ENCODE data around the gene SRCAP. TPM values are rescaled to one million over a fixed set of nuclear protein-coding genes. Genes with fewer than 3 reads are reported as not detected.

Gene SRCAP
- total RNA-seq, 2 donors from 2014 or later, result 22.5 to 25.0 TPM

GRCh38 chr16:30761427-30761927 lies 62.5 kb downstream of the SRCAP start:
- DNase-seq (ENCODE audit: low spot score), result no peak
- Histone ChIP-seq H3K4me3 (peak overlapping the region; percentile 81 to 90), H3K36me3 (peaks cover 38% of the 10 kb centered on the region), H3K9me3 (no peaks in the 10 kb centered on the region), H3K27me3 (no peaks in the 10 kb centered on the region), H3K27ac (peak overlapping the region; percentile 94 to 96), H3K4me1 (peaks cover 0 to 34% of the 10 kb centered on the region in 2 donors)
- TF ChIP-seq CTCF (IDR thresholded peaks at IDR 0.05), result no peak

- peak within 1 kb of the TSS; percentile 81 to 90 for H3K4me3 ChIP-seq
- H3K27ac ChIP-seq, result peak within 1 kb of the TSS; percentile 94 to 96
- peaks cover 41% of the 10 kb centered on the region for H3K36me3 ChIP-seq
- peak; percentile 99 for DNase-seq (ENCODE audit: low spot score)
- H3K4me1 ChIP-seq, result peaks cover 0 to 39% of the 10 kb centered on the region in 2 donors
- H3K9me3 ChIP-seq, result no peaks in the 10 kb centered on the region
- H3K27me3 ChIP-seq, result no peaks in the 10 kb centered on the region
- no peak for TF ChIP-seq CTCF (IDR thresholded peaks at IDR 0.05)
Measured at GRCh38 chr16:30761928-30762902, 63.2 kb downstream of the SRCAP start, which contains the start of the genes CFAP119 and RNF40. Gene CFAP119, minus strand, starts transcription at chr16:30762062. Its CDS starts 314 bp downstream, at chr16:30761748. Gene RNF40, plus strand, starts transcription at chr16:30762322. Its CDS starts 224 bp downstream, at chr16:30762546.

- Histone ChIP-seq H3K36me3 (peaks cover 49% of the 10 kb centered on the region), H3K27ac (peak overlapping the region; percentile 94 to 96), H3K4me3 (peak overlapping the region; percentile 81 to 90), H3K4me1 (peaks cover 0 to 39% of the 10 kb centered on the region in 2 donors), H3K9me3 (no peaks in the 10 kb centered on the region), H3K27me3 (no peaks in the 10 kb centered on the region)
- DNase-seq (ENCODE audit: low spot score), result no peak
- no peak for TF ChIP-seq CTCF (IDR thresholded peaks at IDR 0.05)
Measured at GRCh38 chr16:30762991-30763725, 64.2 kb downstream of the SRCAP start.

DNA sequence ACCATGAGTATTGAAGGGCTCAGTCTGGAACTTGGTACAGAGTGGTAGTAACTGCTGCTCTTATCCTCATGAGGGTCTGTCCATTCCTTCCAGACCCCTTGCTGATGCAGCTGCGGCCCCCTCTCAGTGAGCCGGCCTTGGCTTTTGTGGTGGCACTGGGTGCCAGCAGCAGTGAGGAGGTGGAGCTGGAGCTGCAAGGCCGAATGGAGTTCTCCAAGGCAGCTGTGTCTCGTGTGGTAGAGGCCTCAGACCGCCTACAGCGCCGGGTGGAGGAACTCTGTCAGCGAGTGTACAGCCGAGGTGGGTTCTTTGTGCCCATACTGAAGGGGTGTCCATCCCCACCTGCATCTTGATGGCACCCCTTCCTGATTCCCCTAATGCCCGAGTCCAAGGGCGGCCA lies 65.1 kb downstream of the SRCAP start:
- no peak for DNase-seq (ENCODE audit: low spot score)
- H3K4me1 ChIP-seq, result peaks cover 0 to 39% of the 10 kb centered on the region in 2 donors

More for the DNA sequence above, 65.1 kb downstream of the SRCAP start:
- Histone ChIP-seq H3K27me3 (no peaks in the 10 kb centered on the region), H3K36me3 (peaks cover 59% of the 10 kb centered on the region), H3K27ac (no peak overlapping the region), H3K4me3 (no peak overlapping the region), H3K9me3 (no peaks in the 10 kb centered on the region)
- no peak for TF ChIP-seq CTCF (IDR thresholded peaks at IDR 0.05)

All from right atrium auricular region (tissue), 2 donors.